ENCODE measurements around the gene SYNPR.

- TF ChIP-seq CTCF (conservative IDR thresholded peaks at IDR 0.05 in 1 of 2, IDR thresholded peaks at IDR 0.05 in 1 of 2; ENCODE audit: extremely low read depth in 1 of 2, insufficient read depth in 1 of 2, low read depth in 1 of 2, low read length in 2 of 2) (no peak), EZH2 (IDR thresholded peaks at IDR 0.05; ENCODE audit: borderline replicate concordance, low read length) (no peak)
Observed at GRCh38 chr3:63576846-63577245, 298.7 kb downstream of the SYNPR start.

Data from mammary epithelial cell (primary cell).